ENCODE measurements around the gene SPECC1. TPM values are rescaled to one million over a fixed set of nuclear protein-coding genes. Genes with fewer than 3 reads are reported as not detected.

The SPECC1 gene
- total RNA-seq, 1 donor from 2014 or later = 38.0 TPM

DNA sequence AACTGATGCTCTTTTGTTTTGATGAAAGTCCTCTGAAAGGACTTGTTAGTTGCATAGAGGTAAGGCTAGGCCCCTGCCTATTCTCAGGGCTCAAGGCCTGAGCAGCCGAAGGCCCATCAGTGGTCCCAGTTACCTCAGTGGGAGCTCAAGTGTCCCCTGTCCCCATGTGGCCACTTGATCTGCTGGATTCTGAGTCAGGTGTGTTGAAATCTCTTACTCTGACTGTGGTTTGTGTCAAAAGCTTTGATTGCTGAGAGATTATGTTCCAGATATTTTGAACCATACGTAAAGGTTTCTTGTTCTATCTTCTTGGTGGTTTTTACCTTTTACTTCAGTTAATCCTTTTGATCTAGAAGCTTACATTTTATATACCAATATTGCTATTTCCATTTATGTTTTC is 266.5 kb downstream of the SPECC1 start:
- Mint-ChIP-seq H3K27ac (no peak overlapping the region), H3K4me1 (ENCODE audit: unreplicated experiment) (peaks cover 35% of the 10 kb centered on the region)
- TF ChIP-seq, protein P1, sequence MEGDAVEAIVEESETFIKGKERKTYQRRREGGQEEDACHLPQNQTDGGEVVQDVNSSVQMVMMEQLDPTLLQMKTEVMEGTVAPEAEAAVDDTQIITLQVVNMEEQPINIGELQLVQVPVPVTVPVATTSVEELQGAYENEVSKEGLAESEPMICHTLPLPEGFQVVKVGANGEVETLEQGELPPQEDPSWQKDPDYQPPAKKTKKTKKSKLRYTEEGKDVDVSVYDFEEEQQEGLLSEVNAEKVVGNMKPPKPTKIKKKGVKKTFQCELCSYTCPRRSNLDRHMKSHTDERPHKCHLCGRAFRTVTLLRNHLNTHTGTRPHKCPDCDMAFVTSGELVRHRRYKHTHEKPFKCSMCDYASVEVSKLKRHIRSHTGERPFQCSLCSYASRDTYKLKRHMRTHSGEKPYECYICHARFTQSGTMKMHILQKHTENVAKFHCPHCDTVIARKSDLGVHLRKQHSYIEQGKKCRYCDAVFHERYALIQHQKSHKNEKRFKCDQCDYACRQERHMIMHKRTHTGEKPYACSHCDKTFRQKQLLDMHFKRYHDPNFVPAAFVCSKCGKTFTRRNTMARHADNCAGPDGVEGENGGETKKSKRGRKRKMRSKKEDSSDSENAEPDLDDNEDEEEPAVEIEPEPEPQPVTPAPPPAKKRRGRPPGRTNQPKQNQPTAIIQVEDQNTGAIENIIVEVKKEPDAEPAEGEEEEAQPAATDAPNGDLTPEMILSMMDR (conservative IDR thresholded peaks at IDR 0.05) = no peak

DNA sequence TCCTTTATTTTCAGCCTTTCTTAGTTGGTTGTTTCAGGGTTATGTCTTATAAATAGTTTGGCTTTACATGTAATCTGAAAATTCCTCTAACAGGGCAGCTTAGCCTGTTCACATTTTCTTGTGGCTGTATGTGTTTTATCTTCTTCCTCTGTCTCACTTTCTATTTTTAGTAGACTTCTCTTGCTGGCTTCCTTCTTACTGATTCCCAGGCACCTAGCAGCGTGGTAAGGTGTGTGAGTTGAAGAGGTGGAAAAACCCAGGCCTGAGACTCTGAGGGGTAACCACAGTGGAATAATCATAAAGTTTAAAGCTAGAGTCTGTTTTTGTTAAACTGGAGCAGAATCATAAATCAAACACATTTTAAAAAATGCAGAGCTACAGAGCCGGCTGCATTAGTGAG is 267.3 kb downstream of the SPECC1 start:
- H3K27me3 Mint-ChIP-seq = no peaks in the 10 kb centered on the region
- peaks cover 28% of the 10 kb centered on the region for H3K4me1 Mint-ChIP-seq (ENCODE audit: unreplicated experiment)
- H3K4me3 Mint-ChIP-seq = no peak overlapping the region
- peaks cover 9% of the 10 kb centered on the region for H3K36me3 Mint-ChIP-seq
- DNase-seq (ENCODE audit: extremely low spot score, unreplicated experiment) = no peak
- no peaks in the 10 kb centered on the region for H3K9me3 Mint-ChIP-seq
- H3K27ac Mint-ChIP-seq = no peak overlapping the region
- TF ChIP-seq, protein P1 (conservative IDR thresholded peaks at IDR 0.05) = no peak

More for the DNA sequence above, 266.5 kb downstream of the SPECC1 start:
- Mint-ChIP-seq H3K4me3 (no peak overlapping the region), H3K9me3 (no peaks in the 10 kb centered on the region), H3K36me3 (peaks cover 9% of the 10 kb centered on the region), H3K27me3 (no peaks in the 10 kb centered on the region)
- no peak for DNase-seq (ENCODE audit: extremely low spot score, unreplicated experiment)

DNA sequence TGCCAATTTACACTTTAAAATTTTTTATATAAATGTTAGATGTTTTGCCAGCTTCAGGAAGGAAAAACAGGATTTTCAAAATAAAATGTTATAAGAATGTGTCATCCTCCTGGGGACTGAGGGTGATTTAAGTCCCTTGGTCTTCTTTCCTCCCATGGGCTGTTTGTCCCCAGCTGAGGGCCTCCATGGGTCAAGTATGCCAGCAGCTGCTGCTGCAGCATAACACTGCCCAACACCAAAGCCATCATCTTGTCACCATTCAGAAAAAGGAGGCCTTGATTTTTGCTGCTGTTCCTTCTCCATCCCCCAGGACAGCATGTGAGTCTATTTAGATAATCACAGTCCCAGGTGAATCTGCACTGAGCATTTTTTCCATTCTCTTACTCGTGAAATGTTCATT is 269.6 kb downstream of the SPECC1 start:
- H3K27ac Mint-ChIP-seq = no peak overlapping the region
- H3K4me3 Mint-ChIP-seq = no peak overlapping the region
- peaks cover 28% of the 10 kb centered on the region for H3K4me1 Mint-ChIP-seq (ENCODE audit: unreplicated experiment)

DNA sequence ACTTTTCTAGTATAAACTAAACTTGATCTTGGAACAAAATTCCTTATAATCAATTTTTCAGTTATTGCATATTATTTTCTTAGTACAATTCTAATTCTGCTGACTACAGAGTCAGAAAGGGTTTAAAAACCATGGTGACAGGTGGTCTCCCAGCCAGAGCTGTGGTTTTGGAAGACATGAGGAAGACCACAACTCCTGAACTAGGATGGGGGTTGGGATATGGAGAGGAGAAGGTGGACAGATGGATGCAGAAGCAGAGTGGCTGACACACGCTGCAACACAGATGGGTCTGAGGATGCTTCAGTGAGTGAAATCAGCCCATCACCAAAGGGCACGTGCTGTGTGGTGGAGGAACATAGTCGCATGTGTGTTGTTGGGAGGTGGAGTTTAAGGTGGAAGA is 270.5 kb downstream of the SPECC1 start:
- Mint-ChIP-seq H3K4me3 (no peak overlapping the region), H3K9me3 (no peaks in the 10 kb centered on the region), H3K4me1 (ENCODE audit: unreplicated experiment) (peaks cover 32% of the 10 kb centered on the region), H3K27ac (no peak overlapping the region), H3K27me3 (no peaks in the 10 kb centered on the region), H3K36me3 (peaks cover 4% of the 10 kb centered on the region)
- TF ChIP-seq, protein P1 (conservative IDR thresholded peaks at IDR 0.05) = no peak
- no peak for DNase-seq (ENCODE audit: extremely low spot score, unreplicated experiment)

More for the DNA sequence above, 269.6 kb downstream of the SPECC1 start:
- no peak for DNase-seq (ENCODE audit: extremely low spot score, unreplicated experiment)
- peaks cover 5% of the 10 kb centered on the region for H3K36me3 Mint-ChIP-seq
- H3K9me3 Mint-ChIP-seq = no peaks in the 10 kb centered on the region
- H3K27me3 Mint-ChIP-seq = no peaks in the 10 kb centered on the region
- TF ChIP-seq, protein P1 (conservative IDR thresholded peaks at IDR 0.05) = peak; percentile 23

DNA sequence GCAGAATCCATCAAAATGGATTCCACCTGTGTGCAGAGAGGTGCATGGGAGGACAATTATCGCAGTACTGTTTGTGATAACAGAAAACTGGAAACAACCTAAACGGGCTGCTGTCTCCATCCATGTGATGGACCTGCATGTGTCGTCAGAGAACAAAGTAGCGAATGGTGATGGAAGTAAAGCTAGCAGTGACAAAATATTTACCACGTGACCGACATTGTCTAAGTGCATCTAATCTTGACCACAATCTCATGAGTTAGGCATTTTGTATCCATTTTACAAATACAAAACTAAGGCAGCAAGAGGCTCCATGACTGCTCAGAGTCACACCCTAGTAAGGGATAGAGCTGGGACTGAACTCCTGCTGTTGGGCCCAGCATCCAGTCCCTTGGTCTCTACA is 270.9 kb downstream of the SPECC1 start:
- Mint-ChIP-seq H3K4me3 (no peak overlapping the region), H3K4me1 (ENCODE audit: unreplicated experiment) (peaks cover 36% of the 10 kb centered on the region), H3K36me3 (peaks cover 4% of the 10 kb centered on the region), H3K9me3 (no peaks in the 10 kb centered on the region), H3K27ac (no peak overlapping the region), H3K27me3 (no peaks in the 10 kb centered on the region)
- no peak for DNase-seq (ENCODE audit: extremely low spot score, unreplicated experiment)
- TF ChIP-seq, protein P1 (conservative IDR thresholded peaks at IDR 0.05) = no peak

DNA sequence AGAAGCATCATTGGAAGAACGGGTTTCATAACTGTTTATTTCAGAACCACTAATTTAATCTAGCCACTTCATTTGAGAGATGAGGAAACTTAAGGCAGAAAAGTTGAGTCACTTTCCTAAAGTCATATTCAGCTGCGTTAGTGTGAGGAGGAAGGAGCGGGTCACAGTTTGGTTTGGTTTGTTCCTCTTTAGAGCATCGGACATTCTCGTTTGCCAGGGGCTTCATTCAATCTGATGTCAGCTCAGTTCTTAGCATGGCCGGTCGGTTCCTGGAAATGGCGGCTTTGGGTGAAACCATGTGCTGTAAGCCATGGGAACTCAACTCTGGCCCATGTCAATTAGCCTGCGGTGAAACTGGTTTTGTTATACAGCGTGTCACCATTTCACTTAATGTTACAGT is 271.7 kb downstream of the SPECC1 start:
- Mint-ChIP-seq H3K36me3 (peaks cover 4% of the 10 kb centered on the region), H3K4me3 (no peak overlapping the region), H3K27ac (no peak overlapping the region), H3K9me3 (no peaks in the 10 kb centered on the region), H3K27me3 (no peaks in the 10 kb centered on the region), H3K4me1 (ENCODE audit: unreplicated experiment) (peaks cover 38% of the 10 kb centered on the region)
- TF ChIP-seq, protein P1 (conservative IDR thresholded peaks at IDR 0.05) = no peak
- no peak for DNase-seq (ENCODE audit: extremely low spot score, unreplicated experiment)
